T-helper 2 cell treated with Interferon-gamma antibody and Interleukin-4, amounts not matched to agents 5 μg/mL and 100 μg/mL, for 36 hours (primary cell): ENCODE data around the gene C16orf95.
A peak's percentile ranks its signal among the peaks of the same experiment; 100 is the strongest.
"Not testable (repeated sequence)": the region's sequence is repeated elsewhere in the genome, so short reads cannot be mapped to it uniquely, and the experiment has no call there.

Source experiments
- DNase-seq: peaks from one replicate; pipeline ENCODE4 v3.0.0; 2021; ENCODE audit warnings: low spot score
- H3K27ac Mint-ChIP-seq: one replicate; pipeline ENCODE4 v1.8.0; 2021; ENCODE audit warnings: mild to moderate bottlenecking, mixed read lengths
- H3K27me3 Mint-ChIP-seq: one replicate; pipeline ENCODE4 v1.8.0; 2021; ENCODE audit warnings: low read depth, mixed read lengths
- H3K36me3 Mint-ChIP-seq: one replicate; pipeline ENCODE4 v1.8.0; 2021; ENCODE audit warnings: low read depth, mixed read lengths
- H3K4me1 Mint-ChIP-seq: one replicate; pipeline ENCODE4 v1.8.0; 2021; ENCODE audit warnings: low read depth, mixed read lengths
- H3K4me3 Mint-ChIP-seq: one replicate; pipeline ENCODE4 v1.8.0; 2022; ENCODE audit warnings: mild to moderate bottlenecking, moderate library complexity, mixed read lengths
- H3K9me3 Mint-ChIP-seq: one replicate; pipeline ENCODE4 v1.8.0; 2021; ENCODE audit warnings: mixed read lengths

Gene C16orf95

DNA sequence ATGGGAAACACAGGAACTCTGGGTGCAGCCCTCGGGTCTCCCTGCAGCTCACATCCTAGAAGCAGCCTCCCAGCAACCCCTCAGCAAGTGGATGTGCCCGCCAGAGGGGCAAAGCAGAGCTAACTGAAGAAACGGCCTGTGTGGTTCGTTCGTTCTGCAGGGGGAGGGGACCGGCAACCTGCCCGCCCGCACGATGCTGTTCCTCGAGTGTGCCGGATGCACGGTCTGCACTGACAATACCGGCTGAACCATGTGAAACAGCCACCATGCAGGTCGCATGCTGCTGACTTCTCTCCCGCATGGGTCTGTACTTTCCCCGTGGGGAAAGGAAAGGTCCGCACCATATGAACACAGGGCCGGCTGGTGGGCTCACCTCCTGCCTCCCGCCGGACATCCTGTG lies 25.3 kb upstream of the C16orf95 start:
- no peaks in the 10 kb centered on the region for H3K9me3 Mint-ChIP-seq

DNA sequence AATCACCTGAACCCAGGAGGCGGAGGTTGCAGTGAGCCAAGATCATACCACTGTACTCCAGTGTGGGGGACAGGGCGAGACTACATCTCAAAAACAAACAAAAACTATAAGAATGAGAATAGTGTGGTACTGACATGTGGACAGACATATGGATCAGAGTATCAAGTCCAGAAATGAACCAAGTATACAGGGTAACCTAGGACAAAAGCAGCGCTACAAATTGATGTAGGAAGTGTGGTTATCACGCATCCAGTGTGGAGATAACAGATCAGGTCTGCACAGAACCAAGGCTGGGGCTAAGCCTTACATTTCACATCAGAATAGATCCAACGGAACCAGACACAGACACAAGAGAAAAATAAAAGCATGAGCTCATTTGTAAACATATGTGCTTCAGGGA lies 23.0 kb upstream of the C16orf95 start:
- Mint-ChIP-seq H3K36me3 (peaks cover 25% of the 10 kb centered on the region), H3K27me3 (no peaks in the 10 kb centered on the region), H3K9me3 (no peaks in the 10 kb centered on the region), H3K27ac (no peak overlapping the region), H3K4me1 (peaks cover 8% of the 10 kb centered on the region), H3K4me3 (no peak overlapping the region)
- DNase-seq, result no peak

More for the DNA sequence above, 25.3 kb upstream of the C16orf95 start:
- no peaks in the 10 kb centered on the region for H3K27me3 Mint-ChIP-seq
- H3K4me3 Mint-ChIP-seq, result no peak overlapping the region
- no peak overlapping the region for H3K27ac Mint-ChIP-seq
- no peak for DNase-seq
- H3K36me3 Mint-ChIP-seq, result peaks cover 30% of the 10 kb centered on the region
- peaks cover 5% of the 10 kb centered on the region for H3K4me1 Mint-ChIP-seq

GRCh38 chr16:87339724-87340105 lies 22.5 kb upstream of the C16orf95 start:
- H3K4me3 Mint-ChIP-seq, H3K9me3 Mint-ChIP-seq, H3K27ac Mint-ChIP-seq, H3K4me1 Mint-ChIP-seq, DNase-seq, H3K27me3 Mint-ChIP-seq: not testable (repeated sequence)
- peaks cover 24% of the 10 kb centered on the region for H3K36me3 Mint-ChIP-seq

DNA sequence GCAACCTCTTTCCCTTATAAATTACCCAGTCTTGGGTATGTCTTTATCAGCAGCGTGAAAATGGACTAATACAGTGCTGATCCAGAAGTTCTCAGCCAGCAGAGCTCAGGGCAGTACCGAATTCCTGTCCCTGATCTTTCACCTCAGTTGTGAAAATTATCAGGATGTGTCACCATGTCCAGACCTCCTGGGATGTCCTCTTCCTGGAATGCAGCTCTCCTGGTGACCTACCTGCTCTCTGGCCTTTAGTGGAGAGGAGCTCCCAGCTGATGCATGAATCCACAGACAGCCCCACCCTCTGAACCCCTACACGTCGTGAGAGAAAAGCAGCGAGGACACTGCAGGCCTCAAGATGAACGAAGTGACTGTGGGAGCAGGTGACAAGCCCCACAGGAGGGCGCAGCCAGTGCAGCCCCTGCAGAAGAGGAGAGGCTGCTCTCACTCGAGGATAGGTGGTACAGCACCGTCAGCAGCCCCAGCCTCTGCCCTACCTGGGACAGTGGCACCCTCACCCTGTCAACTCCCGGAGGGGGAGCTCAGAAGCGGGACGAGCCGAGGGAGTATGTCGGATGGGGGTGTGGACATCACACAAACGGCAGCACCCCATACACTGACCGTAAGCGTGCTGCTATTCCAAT lies 22.0 kb upstream of the C16orf95 start:
- H3K4me1 Mint-ChIP-seq, result peaks cover 6% of the 10 kb centered on the region
- no peak for DNase-seq
- no peaks in the 10 kb centered on the region for H3K27me3 Mint-ChIP-seq
- H3K27ac Mint-ChIP-seq, result peak overlapping the region; percentile 55
- no peaks in the 10 kb centered on the region for H3K9me3 Mint-ChIP-seq
- peaks cover 25% of the 10 kb centered on the region for H3K36me3 Mint-ChIP-seq
- H3K4me3 Mint-ChIP-seq, result no peak overlapping the region

DNA sequence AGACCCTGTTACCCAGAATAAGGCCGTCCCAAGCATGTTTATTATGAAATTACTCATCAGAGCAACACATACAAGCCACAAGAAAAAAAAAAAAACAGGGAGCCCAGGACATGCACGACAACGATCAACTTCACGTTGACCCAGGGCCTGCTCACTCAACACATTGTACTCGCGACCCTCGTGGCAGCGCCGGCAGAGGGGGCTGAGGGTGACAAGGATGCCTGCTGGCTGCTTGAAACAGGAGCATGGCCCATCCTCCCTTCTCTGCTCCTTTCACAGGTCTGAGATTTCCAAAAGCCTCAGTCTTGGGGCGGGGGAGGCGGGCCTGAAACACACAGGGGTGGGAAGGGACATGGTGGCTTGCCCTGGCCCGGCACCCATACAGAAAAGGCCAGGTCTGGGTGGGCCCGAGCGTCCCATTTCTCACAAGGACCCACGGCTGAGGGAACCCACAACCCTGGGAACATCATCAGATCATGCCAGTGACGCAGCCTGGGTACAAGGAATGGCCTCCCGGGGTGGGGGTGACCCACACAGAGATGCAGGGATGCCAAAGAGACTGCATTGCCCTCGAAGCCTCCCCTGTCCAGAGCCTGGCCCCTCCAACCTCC lies 21.1 kb upstream of the C16orf95 start:
- H3K27ac Mint-ChIP-seq, result no peak overlapping the region
- H3K36me3 Mint-ChIP-seq, result peaks cover 22% of the 10 kb centered on the region
- peaks cover 6% of the 10 kb centered on the region for H3K4me1 Mint-ChIP-seq
- no peak overlapping the region for H3K4me3 Mint-ChIP-seq
- DNase-seq, result no peak
- no peaks in the 10 kb centered on the region for H3K9me3 Mint-ChIP-seq
- H3K27me3 Mint-ChIP-seq, result no peaks in the 10 kb centered on the region

- Mint-ChIP-seq H3K4me3 (no peak overlapping the region), H3K9me3 (no peaks in the 10 kb centered on the region), H3K4me1 (peaks cover 6% of the 10 kb centered on the region), H3K27ac (peak overlapping the region; percentile 65), H3K27me3 (no peaks in the 10 kb centered on the region), H3K36me3 (peaks cover 24% of the 10 kb centered on the region)
- no peak for DNase-seq
Observed at GRCh38 chr16:87337262-87337771, 20.1 kb upstream of the C16orf95 start.

GRCh38 chr16:87336434-87337240 lies 19.4 kb upstream of the C16orf95 start:
- no peaks in the 10 kb centered on the region for H3K9me3 Mint-ChIP-seq
- H3K27me3 Mint-ChIP-seq, result no peaks in the 10 kb centered on the region
- H3K36me3 Mint-ChIP-seq, result peaks cover 23% of the 10 kb centered on the region
- no peak for DNase-seq
- H3K27ac Mint-ChIP-seq, result no peak overlapping the region
- H3K4me1 Mint-ChIP-seq, result peaks cover 6% of the 10 kb centered on the region
- H3K4me3 Mint-ChIP-seq, result no peak overlapping the region

- Mint-ChIP-seq H3K4me3 (no peak overlapping the region), H3K4me1 (peaks cover 6% of the 10 kb centered on the region), H3K27me3 (no peaks in the 10 kb centered on the region), H3K27ac (no peak overlapping the region), H3K36me3 (peaks cover 25% of the 10 kb centered on the region), H3K9me3 (no peaks in the 10 kb centered on the region)
- DNase-seq, result no peak
Observed at GRCh38 chr16:87335625-87336433, 18.6 kb upstream of the C16orf95 start.

DNA sequence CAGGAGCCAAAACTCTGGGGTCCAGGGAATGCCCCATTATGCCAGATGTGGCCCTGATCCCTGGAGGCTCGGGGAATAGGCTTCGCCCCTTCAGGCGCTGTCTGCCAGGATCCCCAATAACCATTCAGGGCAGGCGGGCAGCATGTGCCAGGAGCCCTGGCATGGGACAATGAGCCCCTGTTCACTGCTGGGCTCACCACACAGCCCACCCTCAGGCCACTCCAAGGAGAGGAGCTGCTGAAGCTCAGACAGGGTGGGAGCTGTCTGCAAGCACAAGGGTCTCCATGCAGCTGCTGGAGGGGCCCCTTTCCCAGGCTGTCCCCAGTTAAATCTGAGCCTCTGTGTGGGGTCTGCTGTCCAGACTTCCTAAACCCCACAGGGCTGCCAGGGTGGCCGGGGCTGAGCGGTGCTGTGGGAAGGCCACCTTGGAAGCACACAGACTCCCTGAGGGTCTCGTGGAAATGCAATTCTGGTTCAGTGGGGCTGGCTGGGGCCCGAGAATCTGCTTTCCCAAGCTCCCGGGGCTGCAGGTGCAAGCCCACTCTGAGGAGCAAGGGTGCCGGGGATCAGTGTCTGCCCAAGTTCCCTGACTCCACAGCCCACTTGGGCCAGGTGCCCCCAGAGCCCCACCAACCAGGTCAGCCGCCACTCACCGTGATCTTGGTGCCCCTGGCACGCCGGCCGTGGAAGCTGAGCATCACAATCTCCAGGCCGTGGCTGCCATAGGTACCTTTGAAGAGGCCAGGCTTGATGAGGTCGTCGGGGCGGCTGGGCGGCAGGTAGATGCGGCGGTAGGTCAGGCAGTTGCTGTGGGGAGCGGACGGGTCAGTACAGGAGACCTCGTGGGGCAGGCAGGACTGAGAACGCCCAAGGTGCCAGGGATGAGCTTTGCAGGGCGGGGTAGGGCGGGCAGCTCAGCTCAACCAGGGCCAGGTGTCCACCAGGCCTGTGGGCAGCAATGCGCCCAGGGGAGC lies 17.7 kb upstream of the C16orf95 start:
- DNase-seq, result no peak
- Mint-ChIP-seq H3K36me3 (peaks cover 23% of the 10 kb centered on the region), H3K4me1 (peaks cover 6% of the 10 kb centered on the region), H3K27me3 (no peaks in the 10 kb centered on the region), H3K9me3 (no peaks in the 10 kb centered on the region), H3K27ac (peak overlapping the region; percentile 41), H3K4me3 (no peak overlapping the region)

DNA sequence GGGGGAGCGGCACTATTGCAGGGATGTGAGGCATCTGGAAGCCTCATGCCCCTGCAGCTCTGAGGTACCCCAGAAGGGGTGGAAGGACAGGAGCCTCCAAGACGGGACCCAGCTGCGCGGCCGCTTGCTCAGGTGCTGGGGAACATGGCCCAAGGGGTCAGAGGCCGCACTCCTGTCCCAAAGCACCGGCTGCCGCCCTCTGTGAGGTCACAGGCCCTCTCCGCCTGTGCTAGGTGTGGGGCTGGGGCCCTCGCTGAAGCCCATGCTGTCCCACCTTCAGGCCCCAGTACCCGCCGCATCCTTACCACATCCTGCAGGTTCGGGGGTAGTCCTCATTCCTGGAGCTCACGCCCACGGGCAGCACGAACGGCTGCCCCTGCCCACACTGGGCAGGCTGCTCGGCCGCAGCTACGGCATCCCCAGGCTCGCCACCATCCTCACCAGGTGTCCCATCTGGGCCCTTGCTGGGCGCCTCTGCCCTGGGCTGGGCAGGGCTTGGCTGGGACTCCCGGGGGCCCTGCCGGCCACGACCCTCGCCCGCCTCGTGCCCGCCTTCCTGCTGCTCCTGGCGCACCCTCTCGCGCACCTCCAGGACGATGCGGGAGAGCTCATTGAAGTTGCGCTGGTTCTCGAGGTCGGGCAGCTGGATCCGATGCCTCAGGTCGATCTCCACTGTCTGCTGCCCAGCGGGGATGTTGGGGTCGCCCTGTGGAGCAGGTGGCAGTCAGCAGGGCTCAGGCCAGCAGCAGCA lies 16.6 kb upstream of the C16orf95 start:
- peaks cover 6% of the 10 kb centered on the region for H3K4me1 Mint-ChIP-seq
- no peaks in the 10 kb centered on the region for H3K27me3 Mint-ChIP-seq
- no peak overlapping the region for H3K27ac Mint-ChIP-seq
- no peak for DNase-seq
- no peaks in the 10 kb centered on the region for H3K9me3 Mint-ChIP-seq
- H3K36me3 Mint-ChIP-seq, result peaks cover 19% of the 10 kb centered on the region
- no peak overlapping the region for H3K4me3 Mint-ChIP-seq

DNA sequence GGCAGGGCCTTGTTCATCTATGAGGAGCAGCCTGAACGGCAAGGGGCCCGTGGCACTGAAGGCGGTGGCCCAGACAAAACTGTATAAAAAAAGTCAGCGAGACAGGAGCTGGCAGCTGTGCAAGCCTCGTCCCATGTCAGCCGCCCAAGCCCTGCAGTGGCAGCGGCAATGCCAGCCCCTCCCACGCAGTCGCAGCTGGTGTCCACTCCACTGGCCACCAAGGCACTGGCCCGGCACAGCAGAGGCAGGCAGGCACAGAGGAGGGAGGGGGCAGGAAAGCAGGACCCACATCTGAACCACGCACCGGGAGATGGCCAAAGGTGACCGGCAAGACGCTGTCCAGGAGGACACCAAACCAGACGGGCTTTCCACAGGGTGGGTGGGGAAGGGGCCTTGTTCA lies 15.9 kb upstream of the C16orf95 start:
- peaks cover 17% of the 10 kb centered on the region for H3K36me3 Mint-ChIP-seq
- no peak for DNase-seq

DNA sequence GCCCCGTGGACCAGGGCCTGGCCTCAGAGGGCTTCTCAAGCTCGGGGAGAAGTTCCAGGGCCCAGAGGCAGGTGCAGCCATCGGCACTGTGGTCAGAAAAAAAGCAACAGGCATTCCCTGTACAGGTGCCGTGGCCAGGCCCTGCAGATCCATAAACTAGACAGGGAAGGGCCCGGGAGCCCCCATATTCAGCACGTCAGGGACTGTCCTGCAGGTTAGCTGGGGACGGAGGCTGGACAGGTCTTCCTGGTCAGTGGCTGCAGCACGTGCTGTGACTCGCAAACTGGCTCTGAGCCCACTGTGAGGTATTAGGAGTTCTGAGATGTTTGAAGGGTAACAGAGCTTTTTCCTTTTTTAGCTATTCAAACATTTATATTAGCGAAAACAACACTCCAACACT lies 15.0 kb upstream of the C16orf95 start:
- no peaks in the 10 kb centered on the region for H3K9me3 Mint-ChIP-seq
- DNase-seq, result no peak
- no peaks in the 10 kb centered on the region for H3K27me3 Mint-ChIP-seq
- H3K27ac Mint-ChIP-seq, result no peak overlapping the region
- peaks cover 4% of the 10 kb centered on the region for H3K4me1 Mint-ChIP-seq
- no peak overlapping the region for H3K4me3 Mint-ChIP-seq
- peaks cover 12% of the 10 kb centered on the region for H3K36me3 Mint-ChIP-seq

More for the DNA sequence above, 15.9 kb upstream of the C16orf95 start:
- Mint-ChIP-seq H3K27ac (no peak overlapping the region), H3K4me1 (peaks cover 6% of the 10 kb centered on the region), H3K9me3 (no peaks in the 10 kb centered on the region), H3K4me3 (no peak overlapping the region), H3K27me3 (no peaks in the 10 kb centered on the region)
